ENCODE data around the gene PLA2G4A. TPM values are rescaled to one million over a fixed set of nuclear protein-coding genes. Genes with fewer than 3 reads are reported as not detected.

Gene PLA2G4A
- polyA plus RNA-seq, 1 donor = 15.9 TPM

DNA sequence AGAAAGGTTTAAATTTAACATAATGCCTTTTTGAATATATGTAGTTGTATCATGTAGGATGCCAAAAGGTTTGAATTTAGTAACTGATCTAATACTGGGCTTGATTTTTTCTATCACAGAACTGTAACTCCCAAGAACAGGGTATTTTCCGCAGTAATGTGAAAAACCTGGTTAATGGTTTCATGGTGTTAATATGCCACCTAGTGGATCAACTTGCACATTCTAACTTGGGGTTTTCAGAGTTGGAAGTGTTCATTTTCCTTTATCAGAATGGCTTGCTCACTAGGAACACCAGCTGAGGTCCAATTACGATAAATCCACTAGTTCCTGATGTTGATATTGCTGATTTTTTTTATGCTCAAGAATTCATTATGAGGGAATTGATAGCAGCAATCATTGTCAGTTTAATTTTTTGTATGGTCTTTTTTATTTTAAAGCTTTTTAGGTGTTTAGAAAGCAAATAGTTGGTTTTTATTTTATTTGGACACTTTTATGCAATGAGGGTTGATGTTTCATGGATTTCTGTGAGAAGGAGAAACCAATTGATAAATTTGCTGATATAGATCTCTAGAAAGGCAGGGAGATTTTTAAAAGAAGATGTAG, 157.2 kb downstream of the PLA2G4A start:
- WGBS (ENCODE audit: insufficient coverage, low lambda C conversion rate) = no CpG with 5 or more reads among the region's 2 CpGs
- Histone ChIP-seq H3K4me1 (ENCODE audit: control insufficient read depth, insufficient read depth, low read length) (peaks cover 7% of the 10 kb centered on the region), H3K4me3 (ENCODE audit: low read length) (no peak overlapping the region), H3K9me3 (ENCODE audit: control insufficient read depth, low read depth, low read length) (no peaks in the 10 kb centered on the region), H3K27ac (ENCODE audit: low read length) (no peak overlapping the region), H3K27me3 (ENCODE audit: control insufficient read depth, insufficient read depth, low read length) (no peaks in the 10 kb centered on the region), H3K36me3 (ENCODE audit: control insufficient read depth, insufficient read depth, low read length) (no peaks in the 10 kb centered on the region)
- peak; percentile 26 to 46 for DNase-seq

- Histone ChIP-seq H3K9me3 (ENCODE audit: control insufficient read depth, low read depth, low read length) (no peaks in the 10 kb centered on the region), H3K27ac (ENCODE audit: low read length) (no peak overlapping the region), H3K27me3 (ENCODE audit: control insufficient read depth, insufficient read depth, low read length) (no peaks in the 10 kb centered on the region), H3K36me3 (ENCODE audit: control insufficient read depth, insufficient read depth, low read length) (no peaks in the 10 kb centered on the region), H3K4me1 (ENCODE audit: control insufficient read depth, insufficient read depth, low read length) (peaks cover 6% of the 10 kb centered on the region), H3K4me3 (ENCODE audit: low read length) (no peak overlapping the region)
- WGBS (ENCODE audit: insufficient coverage, low lambda C conversion rate) = 100% methylated on average over 1 of the region's 5 CpGs
- DNase-seq = no peak
Observed at GRCh38 chr1:186987065-186987464, 158.3 kb downstream of the PLA2G4A start.

- Histone ChIP-seq H3K4me3 (ENCODE audit: low read length) (no peak overlapping the region), H3K4me1 (ENCODE audit: control insufficient read depth, insufficient read depth, low read length) (no peaks in the 10 kb centered on the region), H3K36me3 (ENCODE audit: control insufficient read depth, insufficient read depth, low read length) (no peaks in the 10 kb centered on the region), H3K27ac (ENCODE audit: low read length) (no peak overlapping the region), H3K27me3 (ENCODE audit: control insufficient read depth, insufficient read depth, low read length) (no peaks in the 10 kb centered on the region), H3K9me3 (ENCODE audit: control insufficient read depth, low read depth, low read length) (no peaks in the 10 kb centered on the region)
- DNase-seq = no peak
Observed at GRCh38 chr1:186987769-186988168, 159.0 kb downstream of the PLA2G4A start.

- H3K4me3 ChIP-seq (ENCODE audit: low read length) = no peak overlapping the region
- DNase-seq = no peak
- H3K36me3 ChIP-seq (ENCODE audit: control insufficient read depth, insufficient read depth, low read length) = no peaks in the 10 kb centered on the region
- no peaks in the 10 kb centered on the region for H3K27me3 ChIP-seq (ENCODE audit: control insufficient read depth, insufficient read depth, low read length)
- 36% methylated on average over 2 of the region's 3 CpGs for WGBS (ENCODE audit: insufficient coverage, low lambda C conversion rate)
- H3K4me1 ChIP-seq (ENCODE audit: control insufficient read depth, insufficient read depth, low read length) = no peaks in the 10 kb centered on the region
- H3K9me3 ChIP-seq (ENCODE audit: control insufficient read depth, low read depth, low read length) = no peaks in the 10 kb centered on the region
- H3K27ac ChIP-seq (ENCODE audit: low read length) = no peak overlapping the region
Observed at GRCh38 chr1:186993996-186994395, 165.2 kb downstream of the PLA2G4A start.

DNA sequence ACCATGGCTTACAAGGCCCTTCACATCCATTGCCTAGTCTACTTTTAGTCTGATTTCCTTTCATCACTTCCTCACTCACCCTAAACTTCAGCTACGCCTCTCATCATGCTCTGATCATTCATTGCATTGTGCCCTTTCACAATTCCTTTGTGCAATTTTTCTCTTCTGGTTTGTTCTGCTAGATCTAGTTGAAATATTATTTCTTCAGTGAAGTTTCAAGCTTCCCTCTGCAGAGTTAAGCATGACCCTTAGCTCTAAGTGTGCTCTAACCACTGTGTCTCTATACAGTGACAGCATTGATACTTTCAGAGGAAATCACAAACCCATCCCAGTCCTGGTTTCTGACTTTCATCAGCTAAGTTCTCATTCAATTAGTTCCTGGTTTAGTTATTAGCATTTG, 166.1 kb downstream of the PLA2G4A start:
- no peak for DNase-seq
- WGBS (ENCODE audit: insufficient coverage, low lambda C conversion rate) = 100% methylated on average over 1 of the region's 1 CpG
- H3K9me3 ChIP-seq (ENCODE audit: control insufficient read depth, low read depth, low read length) = no peaks in the 10 kb centered on the region
- no peaks in the 10 kb centered on the region for H3K36me3 ChIP-seq (ENCODE audit: control insufficient read depth, insufficient read depth, low read length)
- H3K27ac ChIP-seq (ENCODE audit: low read length) = no peak overlapping the region
- no peaks in the 10 kb centered on the region for H3K4me1 ChIP-seq (ENCODE audit: control insufficient read depth, insufficient read depth, low read length)
- no peak overlapping the region for H3K4me3 ChIP-seq (ENCODE audit: low read length)
- H3K27me3 ChIP-seq (ENCODE audit: control insufficient read depth, insufficient read depth, low read length) = no peaks in the 10 kb centered on the region

DNA sequence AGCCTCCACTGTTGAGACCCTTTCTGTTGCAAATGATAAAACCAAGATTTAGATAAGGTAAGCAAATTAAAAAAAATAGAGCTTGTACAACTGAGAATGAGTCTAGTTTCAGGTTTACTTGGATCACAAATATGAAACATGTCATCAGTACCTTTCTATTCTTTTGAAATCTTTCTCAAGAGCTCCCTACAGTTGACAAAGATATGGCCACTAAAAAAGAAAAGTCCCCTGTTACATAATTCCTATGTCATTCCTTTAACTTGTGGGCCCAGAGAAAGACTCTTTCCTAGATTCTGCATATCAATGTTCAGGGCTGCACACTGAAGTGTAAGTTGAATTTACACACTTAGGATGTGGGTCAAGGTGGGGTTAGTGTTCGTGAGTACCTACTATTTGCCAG, 168.1 kb downstream of the PLA2G4A start:
- Histone ChIP-seq H3K4me3 (ENCODE audit: low read length) (no peak overlapping the region), H3K4me1 (ENCODE audit: control insufficient read depth, insufficient read depth, low read length) (no peaks in the 10 kb centered on the region), H3K27me3 (ENCODE audit: control insufficient read depth, insufficient read depth, low read length) (no peaks in the 10 kb centered on the region), H3K27ac (ENCODE audit: low read length) (no peak overlapping the region), H3K9me3 (ENCODE audit: control insufficient read depth, low read depth, low read length) (no peaks in the 10 kb centered on the region), H3K36me3 (ENCODE audit: control insufficient read depth, insufficient read depth, low read length) (no peaks in the 10 kb centered on the region)
- no peak for DNase-seq
- WGBS (ENCODE audit: insufficient coverage, low lambda C conversion rate) = no CpG with 5 or more reads among the region's 1 CpG

GRCh38 chr1:186997877-186998276, 169.1 kb downstream of the PLA2G4A start:
- Histone ChIP-seq H3K4me3 (ENCODE audit: low read length) (no peak overlapping the region), H3K27ac (ENCODE audit: low read length) (no peak overlapping the region), H3K36me3 (ENCODE audit: control insufficient read depth, insufficient read depth, low read length) (no peaks in the 10 kb centered on the region), H3K27me3 (ENCODE audit: control insufficient read depth, insufficient read depth, low read length) (no peaks in the 10 kb centered on the region), H3K9me3 (ENCODE audit: control insufficient read depth, low read depth, low read length) (no peaks in the 10 kb centered on the region), H3K4me1 (ENCODE audit: control insufficient read depth, insufficient read depth, low read length) (no peaks in the 10 kb centered on the region)
- 43% methylated on average over 1 of the region's 1 CpG for WGBS (ENCODE audit: insufficient coverage, low lambda C conversion rate)
- DNase-seq = no peak

DNA sequence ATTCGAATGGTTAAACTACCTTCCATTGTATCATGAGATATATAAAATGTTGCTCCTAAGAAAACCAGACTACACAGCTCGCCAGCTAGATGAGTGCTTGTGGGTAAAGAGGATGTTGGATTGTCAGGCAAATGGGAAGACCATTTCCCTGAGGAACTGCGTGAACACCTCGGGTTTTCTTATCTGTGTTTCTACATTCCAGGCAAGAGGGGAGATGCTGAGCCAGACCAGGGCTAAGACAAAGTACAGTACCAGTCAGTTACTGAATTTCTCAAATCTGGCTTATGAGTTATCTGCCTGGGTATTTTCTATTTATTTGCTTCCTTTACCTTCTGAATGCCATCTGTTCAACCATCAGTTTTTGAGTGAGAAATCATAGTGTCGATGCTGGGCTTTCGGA, 170.8 kb downstream of the PLA2G4A start:
- H3K4me1 ChIP-seq (ENCODE audit: control insufficient read depth, insufficient read depth, low read length) = no peaks in the 10 kb centered on the region
- H3K4me3 ChIP-seq (ENCODE audit: low read length) = no peak overlapping the region
- H3K27me3 ChIP-seq (ENCODE audit: control insufficient read depth, insufficient read depth, low read length) = no peaks in the 10 kb centered on the region
- no peak overlapping the region for H3K27ac ChIP-seq (ENCODE audit: low read length)
- WGBS (ENCODE audit: insufficient coverage, low lambda C conversion rate) = 92% methylated on average over 3 of the region's 6 CpGs
- H3K36me3 ChIP-seq (ENCODE audit: control insufficient read depth, insufficient read depth, low read length) = no peaks in the 10 kb centered on the region
- no peaks in the 10 kb centered on the region for H3K9me3 ChIP-seq (ENCODE audit: control insufficient read depth, low read depth, low read length)
- DNase-seq = no peak

GRCh38 chr1:187001198-187001889, 172.6 kb downstream of the PLA2G4A start:
- H3K9me3 ChIP-seq (ENCODE audit: control insufficient read depth, low read depth, low read length) = no peaks in the 10 kb centered on the region
- no peaks in the 10 kb centered on the region for H3K4me1 ChIP-seq (ENCODE audit: control insufficient read depth, insufficient read depth, low read length)
- DNase-seq = no peak
- no peaks in the 10 kb centered on the region for H3K27me3 ChIP-seq (ENCODE audit: control insufficient read depth, insufficient read depth, low read length)
- H3K4me3 ChIP-seq (ENCODE audit: low read length) = no peak overlapping the region
- 83% methylated on average over 3 of the region's 4 CpGs for WGBS (ENCODE audit: insufficient coverage, low lambda C conversion rate)
- no peak overlapping the region for H3K27ac ChIP-seq (ENCODE audit: low read length)
- H3K36me3 ChIP-seq (ENCODE audit: control insufficient read depth, insufficient read depth, low read length) = no peaks in the 10 kb centered on the region

- no peaks in the 10 kb centered on the region for H3K27me3 ChIP-seq (ENCODE audit: control insufficient read depth, insufficient read depth, low read length)
- no peak overlapping the region for H3K4me3 ChIP-seq (ENCODE audit: low read length)
- WGBS (ENCODE audit: insufficient coverage, low lambda C conversion rate) = no CpG with 5 or more reads among the region's 8 CpGs
- H3K9me3 ChIP-seq (ENCODE audit: control insufficient read depth, low read depth, low read length) = no peaks in the 10 kb centered on the region
- H3K27ac ChIP-seq (ENCODE audit: low read length) = no peak overlapping the region
- no peaks in the 10 kb centered on the region for H3K36me3 ChIP-seq (ENCODE audit: control insufficient read depth, insufficient read depth, low read length)
- H3K4me1 ChIP-seq (ENCODE audit: control insufficient read depth, insufficient read depth, low read length) = no peaks in the 10 kb centered on the region
- DNase-seq = no peak
Observed at GRCh38 chr1:187003353-187003752, 174.6 kb downstream of the PLA2G4A start.

- H3K36me3 ChIP-seq (ENCODE audit: control insufficient read depth, insufficient read depth, low read length) = no peaks in the 10 kb centered on the region
- no peaks in the 10 kb centered on the region for H3K4me1 ChIP-seq (ENCODE audit: control insufficient read depth, insufficient read depth, low read length)
- DNase-seq = no peak
- H3K4me3 ChIP-seq (ENCODE audit: low read length) = no peak overlapping the region
- no CpG with 5 or more reads among the region's 2 CpGs for WGBS (ENCODE audit: insufficient coverage, low lambda C conversion rate)
- no peaks in the 10 kb centered on the region for H3K9me3 ChIP-seq (ENCODE audit: control insufficient read depth, low read depth, low read length)
- no peak overlapping the region for H3K27ac ChIP-seq (ENCODE audit: low read length)
- H3K27me3 ChIP-seq (ENCODE audit: control insufficient read depth, insufficient read depth, low read length) = no peaks in the 10 kb centered on the region
Observed at GRCh38 chr1:187006896-187007295, 178.1 kb downstream of the PLA2G4A start.

All from large intestine (tissue), 3 donors.